H9 (cell line): Measurements from ENCODE around the gene CCDC159. TPM values are rescaled to one million over a fixed set of nuclear protein-coding genes. Genes with fewer than 3 reads are reported as not detected.
A peak's percentile ranks its signal among the peaks of the same experiment; 100 is the strongest.

Experiments used
- DNase-seq: peaks from one replicate; pipeline ENCODE4 v3.0.0-alpha.2; 2017
- H2AFZ ChIP-seq: one replicate; pipeline ENCODE4 v1.6.1; 2013; ENCODE audit warnings: mild to moderate bottlenecking, low read length, control low read depth, moderate library complexity
- H2AK5ac ChIP-seq: 2 replicates; pipeline ENCODE4 v1.6.1; 2013; ENCODE audit warnings: low read length, control low read depth, mixed read lengths; ENCODE audit not compliant: insufficient read length
- H2BK120ac ChIP-seq: one replicate; pipeline ENCODE4 v1.6.1; 2013; ENCODE audit warnings: low read depth, mild to moderate bottlenecking, low read length, control low read depth, inconsistent platforms; ENCODE audit not compliant: poor library complexity, severe bottlenecking
- H2BK12ac ChIP-seq: 2 replicates; pipeline ENCODE4 v1.6.1; 2013; ENCODE audit warnings: low read length, control low read depth, mixed read lengths, low read depth; ENCODE audit not compliant: insufficient read length
- H2BK15ac ChIP-seq: 2 replicates; pipeline ENCODE4 v1.6.1; 2013; ENCODE audit warnings: low read depth, low read length, control low read depth
- H2BK20ac ChIP-seq: one replicate; pipeline ENCODE4 v1.6.1; 2013; ENCODE audit warnings: low read depth, mild to moderate bottlenecking, low read length, control low read depth, inconsistent platforms; ENCODE audit not compliant: poor library complexity, severe bottlenecking
- H2BK5ac ChIP-seq: 2 replicates; pipeline ENCODE4 v1.6.1; 2013; ENCODE audit warnings: low read length, control low read depth, mixed read lengths; ENCODE audit not compliant: insufficient read length
- H3K14ac ChIP-seq: 2 replicates; pipeline ENCODE4 v1.6.1; 2013; ENCODE audit warnings: low read length, control low read depth; ENCODE audit not compliant: insufficient read depth
- H3K18ac ChIP-seq: 2 replicates; pipeline ENCODE4 v1.6.1; 2013; ENCODE audit warnings: low read depth, mild to moderate bottlenecking, mixed read lengths, low read length, control low read depth; ENCODE audit not compliant: insufficient read length
- H3K23ac ChIP-seq: 2 replicates; pipeline ENCODE4 v1.6.1; 2013; ENCODE audit warnings: low read length, control low read depth, mixed read lengths, low read depth; ENCODE audit not compliant: insufficient read length
- H3K23me2 ChIP-seq: 2 replicates; pipeline ENCODE4 v1.6.1; 2013; ENCODE audit warnings: low read depth, mild to moderate bottlenecking, mixed read lengths, low read length, control low read depth; ENCODE audit not compliant: insufficient read length, poor library complexity, severe bottlenecking
- H3K27ac ChIP-seq: 2 replicates; pipeline ENCODE4 v1.5.1; 2013; ENCODE audit warnings: low read length, control low read depth, mixed read lengths, low read depth; ENCODE audit not compliant: insufficient read length
- H3K27me3 ChIP-seq: 2 replicates; pipeline ENCODE4 v1.6.1; 2013; ENCODE audit warnings: low read length, control low read depth, inconsistent platforms; ENCODE audit not compliant: insufficient read depth
- H3K4ac ChIP-seq: 2 replicates; pipeline ENCODE4 v1.6.1; 2013; ENCODE audit warnings: low read depth, mild to moderate bottlenecking, control low read depth, inconsistent platforms, low read length, moderate library complexity
- H3K4me1 ChIP-seq: 2 replicates; pipeline ENCODE4 v1.6.1; 2013; ENCODE audit warnings: low read length, control low read depth, inconsistent platforms; ENCODE audit not compliant: insufficient read depth
- H3K4me2 ChIP-seq: 2 replicates; pipeline ENCODE4 v1.6.1; 2013; ENCODE audit warnings: low read length, control low read depth, mixed read lengths; ENCODE audit not compliant: insufficient read length, insufficient read depth
- H3K56ac ChIP-seq: 2 replicates; pipeline ENCODE4 v1.6.1; 2013; ENCODE audit warnings: low read depth, mild to moderate bottlenecking, mixed read lengths, low read length, control low read depth; ENCODE audit not compliant: insufficient read length
- H3K79me1 ChIP-seq: 2 replicates; pipeline ENCODE4 v1.6.1; 2013; ENCODE audit warnings: low read depth, mild to moderate bottlenecking, moderate library complexity, low read length, control low read depth, inconsistent platforms; ENCODE audit not compliant: insufficient read depth, poor library complexity, severe bottlenecking
- H3K79me2 ChIP-seq: 2 replicates; pipeline ENCODE4 v1.6.1; 2013; ENCODE audit warnings: low read length, control low read depth, inconsistent platforms; ENCODE audit not compliant: insufficient read depth
- H3K9ac ChIP-seq: 2 replicates; pipeline ENCODE4 v1.6.1; 2013; ENCODE audit warnings: low read length, control low read depth, mixed read lengths; ENCODE audit not compliant: insufficient read length; ENCODE audit errors: extremely low read depth
- H3K9me3 ChIP-seq: one replicate; pipeline ENCODE4 v1.6.1; 2013; ENCODE audit warnings: low read depth, low read length, inconsistent platforms; ENCODE audit not compliant: control insufficient read depth
- H3T11ph ChIP-seq: one replicate; pipeline ENCODE4 v1.6.1; 2013; ENCODE audit warnings: mild to moderate bottlenecking, low read length, control low read depth, inconsistent platforms
- H4K20me1 ChIP-seq: one replicate; pipeline ENCODE4 v1.6.1; 2013; ENCODE audit not compliant: control insufficient read depth, insufficient read length, insufficient read depth
- H4K5ac ChIP-seq: 2 replicates; pipeline ENCODE4 v1.6.1; 2013; ENCODE audit warnings: low read depth, mild to moderate bottlenecking, mixed read lengths, low read length, control low read depth; ENCODE audit not compliant: insufficient read length
- H4K8ac ChIP-seq: replicated peaks from 2 replicates; pipeline ENCODE4 v1.6.1; 2013; ENCODE audit warnings: low read length, control low read depth, mixed read lengths, low read depth; ENCODE audit not compliant: insufficient read length
- H4K91ac ChIP-seq: 2 replicates; pipeline ENCODE4 v1.6.1; 2013; ENCODE audit warnings: low read depth, mild to moderate bottlenecking, moderate library complexity, mixed read lengths, low read length, control low read depth; ENCODE audit not compliant: insufficient read length
- H3K27ac Mint-ChIP-seq, 3 experiments: 2 replicates in 2 of 3; 3 replicates in 1 of 3; pipeline ENCODE4 v1.8.0; 2020 to 2021; ENCODE audit warnings: mixed read lengths in 3 of 3, mild to moderate bottlenecking in 1 of 3, moderate library complexity in 1 of 3
- H3K27me3 Mint-ChIP-seq: 2 replicates; pipeline ENCODE4 v1.8.0; 2021; ENCODE audit warnings: low read depth, mild to moderate bottlenecking, moderate library complexity, mixed read lengths
- H3K36me3 Mint-ChIP-seq, 3 experiments: 2 replicates in 2 of 3; 3 replicates in 1 of 3; pipeline ENCODE4 v1.8.0; 2020 to 2021; ENCODE audit warnings: low read depth in 3 of 3, mixed read lengths in 3 of 3; ENCODE audit not compliant: insufficient read depth in 1 of 3
- H3K4me1 Mint-ChIP-seq, 2 experiments: 2 replicates each; pipeline ENCODE4 v1.8.0; 2020; ENCODE audit warnings: mixed read lengths in 2 of 2
- H3K4me3 Mint-ChIP-seq, 2 experiments: 2 replicates in 1 of 2; 3 replicates in 1 of 2; pipeline ENCODE4 v1.8.0; 2020 to 2021; ENCODE audit warnings: mild to moderate bottlenecking in 2 of 2, mixed read lengths in 2 of 2, moderate library complexity in 1 of 2
- H3K9me3 Mint-ChIP-seq, 2 experiments: 2 replicates in 1 of 2; 3 replicates in 1 of 2; pipeline ENCODE4 v1.8.0; 2020; ENCODE audit warnings: mild to moderate bottlenecking in 2 of 2, mixed read lengths in 2 of 2, moderate library complexity in 1 of 2
- WGBS: extraction: QIAGEN DNeasy Blood & Tissue Kit; methylation state at CpG from one replicate; pipeline ENCODE4 v1.1.7; 2013; ENCODE audit warnings: missing lambda C conversion rate, low lambda C conversion rate, mixed read lengths; ENCODE audit not compliant: insufficient read length; ENCODE audit errors: extremely low coverage; 5-methylcytosine and 5-hydroxymethylcytosine counted together
- total RNA-seq: library from RNA; stranded (reverse); gene quantifications from 2 replicates; pipeline ENCODE4 v1.2.1, GENCODE V29; 2021
- TF ChIP-seq, protein P1 (sequence below): fragments of 200-600 bp; sonication (generic); conservative IDR thresholded peaks from 3 replicates; pipeline ENCODE4 v1.8.0; 2021; ENCODE audit warnings: antibody characterized with exemption, mild to moderate bottlenecking

CCDC159 gene
- total RNA-seq, 1 experiment from 2014 or later, result 5.7 TPM

DNA sequence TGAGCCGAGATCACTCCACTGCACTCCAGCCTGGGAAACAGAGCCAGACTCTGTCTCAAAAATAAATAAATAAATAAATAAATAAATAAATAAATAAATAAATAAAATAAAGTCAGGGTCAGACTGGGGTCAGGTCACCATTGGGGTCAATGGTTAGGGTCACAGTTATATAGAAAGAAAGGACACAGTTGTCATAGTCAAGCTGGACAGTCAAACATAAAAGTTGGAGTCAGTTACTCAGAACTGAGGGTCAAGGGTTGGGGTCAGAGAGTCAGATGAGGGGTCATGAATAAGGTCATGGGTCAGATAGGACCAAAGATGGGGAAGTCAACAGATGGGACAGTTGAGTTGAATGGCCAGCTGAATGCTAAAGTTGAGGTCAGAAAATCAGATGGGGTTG is 54.5 kb downstream of the CCDC159 start:
- 0 out of 2 replicates have a peak overlapping the region, but pooled peaks have one; percentile 15 for H2BK15ac ChIP-seq
- WGBS, result no CpG with 5 or more reads among the region's 1 CpG
- no peak overlapping the region for H3K4ac ChIP-seq
- H3K4me1 ChIP-seq, result no peaks in the 10 kb centered on the region
- no peak overlapping the region for H3K14ac ChIP-seq
- no peak overlapping the region for H2BK20ac ChIP-seq
- H4K91ac ChIP-seq, result no peak overlapping the region
- Mint-ChIP-seq H3K4me3 (no peak overlapping the region), H3K27ac (no peak overlapping the region), H3K4me1 (peaks cover 2 to 6% of the 10 kb centered on the region in 2 experiments; a peak in 1 of 4 replicates), H3K36me3 (peaks cover 11 to 59% (median 54%) of the 10 kb centered on the region in 3 experiments; a peak in 6 of 7 replicates), H3K9me3 (no peaks in the 10 kb centered on the region), H3K27me3 (no peaks in the 10 kb centered on the region)
- no peak overlapping the region for H3K18ac ChIP-seq
- H2AK5ac ChIP-seq, result no peak overlapping the region
- no peak overlapping the region for H2BK5ac ChIP-seq
- TF ChIP-seq, protein P1, sequence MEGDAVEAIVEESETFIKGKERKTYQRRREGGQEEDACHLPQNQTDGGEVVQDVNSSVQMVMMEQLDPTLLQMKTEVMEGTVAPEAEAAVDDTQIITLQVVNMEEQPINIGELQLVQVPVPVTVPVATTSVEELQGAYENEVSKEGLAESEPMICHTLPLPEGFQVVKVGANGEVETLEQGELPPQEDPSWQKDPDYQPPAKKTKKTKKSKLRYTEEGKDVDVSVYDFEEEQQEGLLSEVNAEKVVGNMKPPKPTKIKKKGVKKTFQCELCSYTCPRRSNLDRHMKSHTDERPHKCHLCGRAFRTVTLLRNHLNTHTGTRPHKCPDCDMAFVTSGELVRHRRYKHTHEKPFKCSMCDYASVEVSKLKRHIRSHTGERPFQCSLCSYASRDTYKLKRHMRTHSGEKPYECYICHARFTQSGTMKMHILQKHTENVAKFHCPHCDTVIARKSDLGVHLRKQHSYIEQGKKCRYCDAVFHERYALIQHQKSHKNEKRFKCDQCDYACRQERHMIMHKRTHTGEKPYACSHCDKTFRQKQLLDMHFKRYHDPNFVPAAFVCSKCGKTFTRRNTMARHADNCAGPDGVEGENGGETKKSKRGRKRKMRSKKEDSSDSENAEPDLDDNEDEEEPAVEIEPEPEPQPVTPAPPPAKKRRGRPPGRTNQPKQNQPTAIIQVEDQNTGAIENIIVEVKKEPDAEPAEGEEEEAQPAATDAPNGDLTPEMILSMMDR, result no peak
- H4K5ac ChIP-seq, result no peak overlapping the region
- no peaks in the 10 kb centered on the region for H3K27me3 ChIP-seq
- no peak overlapping the region for H3K9ac ChIP-seq
- H3K27ac ChIP-seq, result no peak overlapping the region
- H2AFZ ChIP-seq, result no peak overlapping the region
- H3T11ph ChIP-seq, result no peak overlapping the region
- H3K4me2 ChIP-seq, result no peak overlapping the region
- no peaks in the 10 kb centered on the region for H3K9me3 ChIP-seq
- peaks cover 2% of the 10 kb centered on the region for H3K23me2 ChIP-seq
- no peak overlapping the region for H2BK12ac ChIP-seq
- no peaks in the 10 kb centered on the region for H4K20me1 ChIP-seq
- no peak overlapping the region for H3K23ac ChIP-seq
- H4K8ac ChIP-seq, result no peak overlapping the region
- H3K79me2 ChIP-seq, result no peaks in the 10 kb centered on the region
- DNase-seq, result no peak
- no peak overlapping the region for H2BK120ac ChIP-seq
- H3K79me1 ChIP-seq, result no peaks in the 10 kb centered on the region
- no peak overlapping the region for H3K56ac ChIP-seq
